ENCODE measurements around the gene TIMM44. TPM values are rescaled to one million over a fixed set of nuclear protein-coding genes. Genes with fewer than 3 reads are reported as not detected.

TIMM44 gene
- total and polyA plus RNA-seq, 2 of the 8 experiments (the other 6 are each of a cell fraction or from before 2014, with no cell fraction given) = 131 to 150 TPM

DNA sequence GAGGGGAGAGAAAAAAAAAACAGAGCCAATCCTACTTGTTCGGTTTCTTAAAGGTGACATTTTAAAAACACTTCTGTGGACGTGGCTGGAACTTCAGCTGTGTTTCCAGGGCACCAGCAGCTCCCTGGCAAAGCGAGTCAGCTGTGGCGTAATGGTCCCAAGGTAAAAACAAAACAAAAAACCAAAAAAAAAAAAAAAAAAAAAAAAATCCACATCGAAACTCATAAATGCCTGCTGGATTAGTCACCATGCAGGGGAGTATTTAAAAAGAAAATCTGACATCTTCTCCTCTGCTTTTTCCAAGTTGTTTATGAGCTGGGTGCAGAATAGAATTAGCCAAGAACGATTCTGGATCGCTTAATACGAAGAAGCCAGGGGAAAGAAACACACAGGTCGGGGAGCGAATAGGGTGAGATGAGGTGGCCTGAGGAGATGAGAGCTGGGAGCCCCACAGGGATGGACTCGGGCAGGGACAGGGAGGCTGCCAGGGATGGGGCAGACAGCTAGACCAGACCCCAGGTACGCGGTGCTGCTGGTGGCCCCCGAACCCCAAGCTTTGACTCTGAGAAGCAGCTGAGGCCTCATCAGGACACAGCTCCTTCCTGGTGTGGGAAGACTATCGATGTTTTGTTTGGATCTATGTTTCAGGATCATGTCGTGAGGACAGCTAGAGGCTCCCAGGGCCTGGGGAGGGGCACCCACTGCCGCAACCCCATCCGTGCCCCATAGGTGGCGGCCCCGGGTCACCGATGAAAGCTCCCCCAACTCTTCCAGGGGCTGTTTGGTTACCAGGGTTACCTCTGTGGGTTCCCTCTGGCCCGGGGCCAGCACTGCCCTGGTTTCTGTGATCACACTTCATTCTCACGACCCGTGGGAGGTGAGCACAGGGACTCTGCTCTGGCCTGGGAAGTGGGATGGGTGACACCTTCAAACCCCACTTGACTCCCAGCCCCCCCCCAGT lies 14.4 kb downstream of the TIMM44 start:
- Histone ChIP-seq H3K79me2 (ENCODE audit: control insufficient read depth in 1 of 2, insufficient read depth in 2 of 2, low read length in 2 of 2) (no peaks in the 10 kb centered on the region), H2BK12ac (ENCODE audit: low read depth, low read length) (no peak overlapping the region), H4K8ac (ENCODE audit: extremely low read depth, insufficient read depth, low read length) (no peak overlapping the region), H4K20me1 (replicated peaks in 1 of 2; ENCODE audit: control insufficient read depth in 1 of 2, insufficient read depth in 2 of 2, low read length in 2 of 2) (peaks cover 11 to 19% of the 10 kb centered on the region in 2 experiments), H2AK5ac (ENCODE audit: low read depth, low read length) (no peak overlapping the region), H2BK5ac (ENCODE audit: low read depth, low read length) (no peak overlapping the region), H3K14ac (ENCODE audit: insufficient read length) (no peak overlapping the region), H2BK15ac (ENCODE audit: low read length) (no peak overlapping the region), H2AFZ (ENCODE audit: low read length) (no peak overlapping the region), H3K56ac (replicated peaks; ENCODE audit: insufficient read length, low read depth, low read length) (no peak overlapping the region), H3K27ac (ENCODE audit: low read depth, low read length) (no peak overlapping the region), H3K23me2 (ENCODE audit: low read depth, low read length) (peaks cover 4% of the 10 kb centered on the region; the same call in 1 of the 2 replicates), H3K23ac (ENCODE audit: insufficient read length) (no peak overlapping the region), H3K4ac (replicated peaks; ENCODE audit: insufficient read length, low read depth, low read length) (no peak overlapping the region), H3K27me3 (replicated peaks in 1 of 4; ENCODE audit: control insufficient read depth in 3 of 4, extremely low read depth in 1 of 4, insufficient read depth in 3 of 4, low read length in 3 of 4) (no peaks in the 10 kb centered on the region), H4K5ac (ENCODE audit: insufficient read length, low read depth, low read length) (no peak overlapping the region), H3K9ac (replicated peaks in 1 of 4; ENCODE audit: extremely low read depth in 1 of 4, low read depth in 3 of 4, low read length in 3 of 4) (no peak overlapping the region), H3K4me2 (ENCODE audit: insufficient read depth in 1 of 2, low read depth in 2 of 2, low read length in 2 of 2) (no peak overlapping the region), H4K91ac (replicated peaks; ENCODE audit: insufficient read length, low read length) (no peak overlapping the region), H3K79me1 (ENCODE audit: low read depth, low read length) (no peaks in the 10 kb centered on the region), H3K4me3 (ENCODE audit: extremely low read depth in 1 of 4, insufficient read depth in 2 of 4, low read depth in 3 of 4, low read length in 4 of 4) (no peak overlapping the region), H3K36me3 (ENCODE audit: control insufficient read depth in 2 of 4, insufficient read depth in 4 of 4, low read length in 3 of 4) (peaks cover 18 to 38% (median 31%) of the 10 kb centered on the region in 4 experiments), H3K4me1 (replicated peaks in 1 of 4; ENCODE audit: control insufficient read depth in 3 of 4, insufficient read depth in 4 of 4, low read length in 3 of 4) (peaks cover 0 to 8% (median 2%) of the 10 kb centered on the region in 4 experiments; a peak in 5 of 7 replicates), H3K9me3 (ENCODE audit: insufficient read depth in 2 of 2, low read depth in 1 of 2, low read length in 1 of 2) (no peaks in the 10 kb centered on the region), H2BK20ac (ENCODE audit: low read length) (no peak overlapping the region), H3K18ac (ENCODE audit: extremely low read depth, low read length) (no peak overlapping the region), H2BK120ac (replicated peaks; ENCODE audit: low read depth, low read length) (no peak overlapping the region)
- no peak for FAIRE-seq
- ChIA-PET POLR2A (ENCODE audit: partially characterized antibody) (interaction anchor here (0.6 to 10.4 kb wide), 15 partner anchors 8 to 163 kb away, joined by 3 to 205 read pairs (median 3); partner anchors contain the start of genes LRRC8E, SNAPC2, TGFBR3L and TIMM44), CTCF (ENCODE audit: partially characterized antibody) (interaction anchor here (0.6 to 4.1 kb wide), 21 partner anchors 9 to 327 kb away, joined by 3 to 28 read pairs (median 4); partner anchors contain the start of genes MAP2K7, SNAPC2 and TIMM44)
- DNase-seq (ENCODE audit: low read depth in 1 of 2, low spot score in 2 of 2) = peak in 1 of 2 experiments; percentile 90
- 79% methylated on average over 23 of the region's 24 CpGs; no CpG with 5 or more reads in 1 of the 2 experiments for WGBS, 2 experiments (ENCODE audit: extremely low coverage in 1 of 2, insufficient coverage in 1 of 2, insufficient read length in 1 of 2, insufficient replicate concordance in 2 of 2, low coverage in 1 of 2, low lambda C conversion rate in 2 of 2, missing lambda C conversion rate in 1 of 2)
- TF ChIP-seq TBP (IDR thresholded peaks at IDR 0.05; ENCODE audit: low read depth, low read length) = no peak
- no peak for TF ChIP-seq ZNF274 (IDR thresholded peaks at IDR 0.05; ENCODE audit: borderline replicate concordance, extremely low read depth, low read length)
- TF ChIP-seq HDAC6 (IDR thresholded peaks at IDR 0.05; ENCODE audit: low read depth, low read length) = no peak
- TF ChIP-seq RNF2 (IDR thresholded peaks at IDR 0.05; ENCODE audit: borderline replicate concordance, low read depth, low read length, missing control alignments, poor library complexity, severe bottlenecking) = no peak
- no peak for TF ChIP-seq ASH2L (IDR thresholded peaks at IDR 0.05; ENCODE audit: low read length)
- peak; percentile 50 to 65 for TF ChIP-seq RAD21 (IDR thresholded peaks at IDR 0.05 in 1 of 2, conservative IDR thresholded peaks at IDR 0.05 in 1 of 2; ENCODE audit: low read depth in 2 of 2, low read length in 2 of 2)
- peak in 1 of 2 experiments; percentile 38; a peak in 1 of 3 replicates for TF ChIP-seq POLR2A (IDR thresholded peaks at IDR 0.05; ENCODE audit: control extremely low read depth in 1 of 2, low read depth in 2 of 2, low read length in 2 of 2)
- TF ChIP-seq SRF (IDR thresholded peaks at IDR 0.05; ENCODE audit: low read depth, low read length) = no peak
- no peak for TF ChIP-seq RFX5 (IDR thresholded peaks at IDR 0.05; ENCODE audit: borderline replicate concordance, low read depth, low read length)
- no peak for TF ChIP-seq TCF12 (IDR thresholded peaks at IDR 0.05; ENCODE audit: low read depth, low read length)
- no peak for TF ChIP-seq CTBP2 (IDR thresholded peaks at IDR 0.05; ENCODE audit: borderline replicate concordance, insufficient read depth, insufficient read length, low read length)
